ENCODE results near the gene DNAH2.

The DNAH2 gene

DNA sequence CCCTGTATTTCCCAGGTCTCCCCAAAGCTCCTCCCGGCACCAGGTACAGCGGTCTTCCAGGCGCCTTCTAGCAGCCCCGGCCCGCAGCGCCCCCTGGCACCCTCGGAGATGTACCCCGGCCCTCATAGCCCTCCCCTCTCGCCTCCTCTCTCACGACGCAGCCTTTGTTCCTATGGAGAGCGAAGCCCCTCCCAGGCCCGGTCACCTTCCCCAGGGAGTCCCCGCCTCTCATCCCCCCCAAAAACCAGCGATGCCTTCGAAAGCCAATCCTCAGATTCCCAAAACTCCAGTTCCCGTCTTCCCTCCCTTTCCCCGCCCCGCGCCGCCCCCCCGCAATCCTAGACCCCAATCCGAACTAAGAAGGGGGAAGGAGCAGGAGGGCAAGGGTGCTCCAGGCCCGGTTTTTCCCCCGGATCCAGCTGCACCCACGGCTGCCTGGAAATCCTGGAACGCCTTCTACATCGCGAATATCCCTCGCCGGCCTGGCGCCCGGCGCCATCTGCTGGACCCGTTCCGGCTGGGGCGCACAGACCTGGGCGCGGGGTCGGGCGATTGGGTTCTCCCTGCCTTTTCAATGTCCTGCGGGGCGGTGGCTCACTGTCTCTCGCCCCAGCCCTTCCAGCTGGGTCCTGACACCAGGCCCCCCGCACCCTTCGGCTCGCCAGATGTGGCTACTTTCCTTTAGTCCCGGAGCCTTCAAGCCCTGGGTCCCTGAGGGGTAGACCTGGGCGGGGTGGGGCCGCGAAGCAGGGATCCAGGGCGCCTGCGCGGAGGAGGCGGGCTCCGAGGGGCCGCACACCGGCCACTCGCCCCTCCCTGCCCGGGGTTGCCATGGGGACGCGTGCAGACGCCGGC, at the start of gene DNAH2:
Gene DNAH2, plus strand, starts transcription at position 844 of the 855 bp plus-strand sequence. CDS start 1,991 bp downstream, outside the sequence.
- no peak for DNase-seq (ENCODE audit: low read depth in 1 of 2, low spot score in 1 of 2)

- DNase-seq (ENCODE audit: low read depth in 1 of 2, low spot score in 1 of 2): no peak
These were observed 49.1 kb upstream of the DNAH2 start for GRCh38 chr17:7668482-7668881.

DNA sequence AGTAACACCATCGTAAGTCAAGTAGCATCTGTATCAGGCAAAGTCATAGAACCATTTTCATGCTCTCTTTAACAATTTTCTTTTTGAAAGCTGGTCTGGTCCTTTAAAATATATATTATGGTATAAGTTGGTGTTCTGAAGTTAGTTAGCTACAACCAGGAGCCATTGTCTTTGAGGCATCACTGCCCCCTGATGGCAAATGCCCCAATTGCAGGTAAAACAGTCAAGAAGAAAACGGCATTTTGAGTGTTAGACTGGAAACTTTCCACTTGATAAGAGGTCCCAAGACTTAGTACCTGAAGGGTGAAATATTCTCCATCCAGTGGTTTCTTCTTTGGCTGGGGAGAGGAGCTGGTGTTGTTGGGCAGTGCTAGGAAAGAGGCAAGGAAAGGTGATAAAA, 44.3 kb upstream of the DNAH2 start:
- DNase-seq (ENCODE audit: low read depth in 1 of 2, low spot score in 1 of 2): no peak

DNA sequence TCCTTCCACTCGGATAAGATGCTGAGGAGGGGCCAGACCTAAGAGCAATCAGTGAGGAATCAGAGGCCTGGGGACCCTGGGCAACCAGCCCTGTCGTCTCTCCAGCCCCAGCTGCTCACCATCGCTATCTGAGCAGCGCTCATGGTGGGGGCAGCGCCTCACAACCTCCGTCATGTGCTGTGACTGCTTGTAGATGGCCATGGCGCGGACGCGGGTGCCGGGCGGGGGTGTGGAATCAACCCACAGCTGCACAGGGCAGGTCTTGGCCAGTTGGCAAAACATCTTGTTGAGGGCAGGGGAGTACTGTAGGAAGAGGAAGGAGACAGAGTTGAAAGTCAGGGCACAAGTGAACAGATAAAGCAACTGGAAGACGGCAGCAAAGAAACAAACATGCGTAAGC, 42.6 kb upstream of the DNAH2 start:
- DNase-seq (ENCODE audit: low read depth in 1 of 2, low spot score in 1 of 2): no peak

DNA sequence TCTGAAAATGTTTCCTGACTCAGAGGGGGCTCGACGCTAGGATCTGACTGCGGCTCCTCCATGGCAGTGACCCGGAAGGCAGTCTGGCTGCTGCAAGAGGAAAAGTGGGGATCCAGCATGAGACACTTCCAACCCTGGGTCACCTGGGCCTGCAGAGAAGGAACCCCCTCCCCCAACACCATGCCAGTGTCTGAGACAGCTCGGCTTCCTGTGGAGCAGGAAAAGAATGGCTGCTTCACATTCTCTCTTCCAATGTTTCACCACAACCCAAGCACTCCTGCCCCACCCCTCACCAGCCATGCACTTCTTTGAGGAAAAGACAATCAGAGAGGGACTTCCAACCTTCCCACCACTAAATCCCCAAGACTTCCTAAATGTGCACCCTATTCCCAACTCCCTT, 41.0 kb upstream of the DNAH2 start:
- no peak for DNase-seq (ENCODE audit: low read depth in 1 of 2, low spot score in 1 of 2)

GRCh38 chr17:7677388-7678067, 40.0 kb upstream of the DNAH2 start:
- no peak for DNase-seq (ENCODE audit: low read depth in 1 of 2, low spot score in 1 of 2)

DNA sequence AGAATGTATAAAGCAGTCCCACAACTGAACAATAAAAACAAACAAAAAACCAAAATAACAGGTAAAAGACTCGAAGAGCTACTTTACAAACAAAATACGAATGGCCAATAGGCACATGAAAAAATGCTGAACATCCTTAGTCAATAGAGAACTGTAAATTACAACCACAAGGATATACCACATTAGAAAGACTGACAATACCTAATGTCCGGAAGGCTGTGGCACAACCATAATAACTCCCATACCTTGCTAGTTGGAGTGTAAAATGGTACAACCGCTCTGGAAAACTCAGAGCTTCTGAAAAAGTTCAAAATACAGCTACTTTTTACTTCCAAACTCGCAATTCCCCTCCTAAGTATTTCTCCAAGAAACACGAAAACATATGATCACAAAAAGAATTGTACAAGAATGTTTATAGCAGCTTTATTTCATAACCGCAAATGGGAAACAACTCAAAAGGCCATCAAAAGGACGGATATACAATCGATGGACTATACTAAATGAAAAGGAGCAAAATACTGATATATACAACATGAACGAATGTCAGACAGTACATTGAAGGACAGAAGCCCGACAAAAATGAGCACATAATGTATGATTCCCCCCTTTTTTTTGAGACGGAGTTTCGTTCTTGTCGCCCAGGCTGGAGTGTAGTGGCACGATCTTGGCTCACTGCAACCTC, 32.6 kb upstream of the DNAH2 start:
- DNase-seq (ENCODE audit: low read depth in 1 of 2, low spot score in 1 of 2): no peak

DNA sequence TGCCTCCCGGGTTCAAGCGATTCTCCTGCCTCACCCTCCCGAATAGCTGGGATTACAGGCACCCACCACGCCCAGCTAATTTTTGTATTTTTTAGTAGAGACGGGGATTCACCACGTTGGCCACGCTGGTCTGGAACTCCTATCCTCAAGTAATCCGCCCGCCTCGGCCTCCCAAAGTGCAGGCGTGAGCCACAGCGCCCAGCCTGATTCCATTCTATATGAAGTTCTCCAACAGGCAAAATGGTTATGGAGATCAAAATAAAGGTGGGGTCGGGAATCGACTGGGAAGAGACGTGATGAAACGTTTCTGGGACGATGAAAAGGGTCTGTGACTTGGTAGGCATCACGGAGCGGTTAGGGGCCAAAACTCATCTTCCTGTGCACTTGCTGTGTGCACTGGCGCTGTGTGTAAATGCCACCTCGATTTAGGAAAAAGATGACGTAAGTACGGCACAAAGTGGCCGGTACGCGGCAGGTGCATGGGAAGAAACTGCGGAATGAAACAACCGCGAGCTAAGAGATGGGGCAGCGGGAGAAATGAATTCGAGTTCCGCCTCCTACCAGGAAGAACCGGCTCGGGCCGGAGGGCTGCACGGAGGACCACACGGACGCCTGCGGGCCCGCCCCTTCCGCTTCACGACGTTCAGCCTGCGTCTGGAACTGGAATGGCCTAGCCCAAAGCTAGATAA, 31.9 kb upstream of the DNAH2 start:
- peak; percentile 81 to 84 for DNase-seq (ENCODE audit: low read depth in 1 of 2, low spot score in 1 of 2)

GRCh38 chr17:7686222-7687071, 31.1 kb upstream of the DNAH2 start:
- DNase-seq (ENCODE audit: low read depth in 1 of 2, low spot score in 1 of 2): peak; percentile 52 to 58

DNA sequence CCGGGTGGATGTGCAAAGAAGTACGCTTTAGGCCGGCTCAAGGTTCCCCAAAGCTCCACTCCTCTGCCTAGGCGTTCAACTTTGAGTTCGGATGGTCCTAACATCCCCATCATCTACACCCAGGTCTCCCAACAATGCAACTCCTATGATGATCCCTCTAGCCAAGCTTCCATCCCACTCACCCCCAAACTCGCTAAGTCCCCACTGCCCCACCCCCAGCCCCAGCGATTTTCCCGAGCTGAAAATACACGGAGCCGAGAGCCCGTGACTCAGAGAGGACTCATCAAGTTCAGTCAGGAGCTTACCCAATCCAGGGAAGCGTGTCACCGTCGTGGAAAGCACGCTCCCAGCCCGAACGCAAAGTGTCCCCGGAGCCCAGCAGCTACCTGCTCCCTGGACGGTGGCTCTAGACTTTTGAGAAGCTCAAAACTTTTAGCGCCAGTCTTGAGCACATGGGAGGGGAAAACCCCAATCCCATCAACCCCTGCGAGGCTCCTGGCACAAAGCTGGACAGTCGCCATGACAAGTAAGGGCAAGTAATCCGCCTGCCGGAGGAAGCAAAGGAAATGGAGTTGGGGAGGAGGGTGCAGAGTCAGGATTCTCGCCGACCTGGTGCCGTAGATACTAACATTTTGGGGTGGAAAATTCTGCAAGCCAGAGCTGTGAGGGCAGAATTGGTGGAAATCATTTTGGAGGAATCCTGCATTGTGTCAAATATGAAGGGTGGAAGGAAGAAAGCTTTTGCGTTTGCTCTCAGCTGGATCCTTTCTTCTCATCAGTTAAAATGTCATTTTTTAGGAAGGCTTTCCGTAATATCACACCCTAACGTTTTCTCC, 30.3 kb upstream of the DNAH2 start, which contains the start of gene TP53:
Gene TP53, minus strand, starts transcription at position 419 of the 836 bp plus-strand sequence. CDS start 10,896 bp downstream, outside the sequence.
- peak; percentile 69 to 80 for DNase-seq (ENCODE audit: low read depth in 1 of 2, low spot score in 1 of 2)

DNA sequence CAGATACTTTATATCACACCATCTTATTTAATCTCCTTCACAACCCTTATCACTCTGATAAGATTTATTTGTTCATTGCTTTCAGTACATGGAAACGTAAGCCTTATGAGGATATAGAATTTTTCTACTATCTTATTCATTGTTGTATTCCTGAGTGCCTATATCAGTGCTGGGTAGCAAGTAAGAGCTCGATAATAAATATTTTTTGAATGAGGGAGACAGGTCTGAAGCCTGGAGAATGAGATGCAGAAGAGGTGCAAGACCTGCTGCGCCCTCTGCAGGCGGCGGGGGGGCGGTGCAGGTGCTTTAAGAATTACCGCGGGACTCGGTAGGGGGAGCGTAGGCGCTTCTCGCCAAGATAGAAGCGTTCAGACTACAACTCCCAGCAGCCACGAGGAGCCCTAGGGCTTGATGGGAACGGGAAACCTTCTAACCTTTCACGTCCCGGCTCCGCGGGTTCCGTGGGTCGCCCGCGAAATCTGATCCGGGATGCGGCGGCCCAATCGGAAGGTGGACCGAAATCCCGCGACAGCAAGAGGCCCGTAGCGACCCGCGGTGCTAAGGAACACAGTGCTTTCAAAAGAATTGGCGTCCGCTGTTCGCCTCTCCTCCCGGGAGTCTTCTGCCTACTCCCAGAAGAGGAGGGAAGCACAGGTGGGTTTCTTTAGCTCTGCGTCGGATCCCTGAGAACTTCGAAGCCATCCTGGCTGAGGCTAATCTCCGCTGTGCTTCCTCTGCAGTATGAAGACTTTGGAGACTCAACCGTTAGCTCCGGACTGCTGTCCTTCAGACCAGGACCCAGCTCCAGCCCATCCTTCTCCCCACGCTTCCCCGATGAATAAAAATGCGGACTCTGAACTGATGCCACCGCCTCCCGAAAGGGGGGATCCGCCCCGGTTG, 29.4 kb upstream of the DNAH2 start, which contains the start of gene WRAP53:
Gene WRAP53, plus strand, starts transcription at position 570 of the 900 bp plus-strand sequence. Its CDS starts 172 bp downstream, at position 742.
- DNase-seq (ENCODE audit: low read depth in 1 of 2, low spot score in 1 of 2): peak; percentile 92 to 93

- DNase-seq (ENCODE audit: low read depth in 1 of 2, low spot score in 1 of 2): no peak
These were observed 28.7 kb upstream of the DNAH2 start for GRCh38 chr17:7688808-7689316.

GRCh38 chr17:7695586-7695985, 22.0 kb upstream of the DNAH2 start:
- DNase-seq (ENCODE audit: low read depth in 1 of 2, low spot score in 1 of 2): no peak

DNA sequence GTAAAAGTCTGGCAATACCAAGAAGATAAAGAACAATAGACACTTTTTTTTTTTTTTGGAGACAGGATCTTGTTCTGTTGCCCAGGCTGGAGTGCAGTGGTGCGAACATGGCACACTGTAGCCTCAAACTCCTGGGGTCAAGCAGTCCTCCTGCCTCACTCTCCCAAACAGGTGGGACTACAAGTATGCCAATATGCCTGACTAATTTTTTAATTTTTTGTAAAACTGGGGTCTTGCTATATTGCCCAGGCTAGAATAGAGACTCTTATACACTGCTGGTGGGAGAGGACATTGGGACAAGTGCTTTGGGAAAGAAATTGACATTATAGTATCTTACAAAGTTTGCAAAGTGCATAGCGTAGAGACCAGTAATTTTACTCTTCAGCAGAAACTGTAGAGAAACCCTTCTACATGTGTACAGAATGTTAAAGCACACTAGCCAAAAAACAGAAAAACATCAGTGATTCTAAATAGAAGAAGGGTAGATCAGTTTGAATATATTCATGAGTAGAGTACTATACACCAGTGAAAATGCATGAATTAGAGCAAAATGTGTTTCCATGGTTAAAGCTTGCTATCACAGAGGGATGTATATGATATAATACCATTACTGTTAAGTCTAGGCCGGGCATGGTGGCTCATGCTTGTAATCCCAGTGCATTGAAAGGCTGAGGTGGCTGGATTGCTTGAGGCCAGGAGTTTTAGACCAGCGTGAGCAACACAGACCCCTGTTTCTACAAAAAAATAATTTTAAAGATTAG, 19.5 kb upstream of the DNAH2 start:
- no peak for DNase-seq (ENCODE audit: low read depth in 1 of 2, low spot score in 1 of 2)

- no peak for DNase-seq (ENCODE audit: low read depth in 1 of 2, low spot score in 1 of 2)
These were observed 17.0 kb upstream of the DNAH2 start for GRCh38 chr17:7700510-7700909.

DNA sequence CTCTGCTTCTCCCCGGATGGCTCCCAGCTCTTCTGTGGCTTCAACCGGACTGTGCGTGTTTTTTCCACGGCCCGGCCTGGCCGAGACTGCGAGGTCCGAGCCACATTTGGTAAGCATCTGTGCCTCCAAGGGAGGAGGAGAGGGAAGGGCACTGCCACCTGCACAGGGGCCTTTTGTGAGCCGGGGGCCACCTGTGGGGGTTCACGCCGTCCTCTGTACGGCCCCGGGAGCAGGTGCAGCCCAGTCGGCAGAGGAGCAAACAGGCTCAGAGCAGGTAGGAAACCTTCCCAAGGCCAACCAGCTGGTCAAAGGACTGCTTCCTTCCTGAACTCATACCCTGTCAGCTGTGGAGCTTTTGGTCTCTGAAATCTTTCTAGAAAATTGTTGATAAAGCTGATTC, 15.9 kb upstream of the DNAH2 start:
- no peak for DNase-seq (ENCODE audit: low read depth in 1 of 2, low spot score in 1 of 2)

DNA sequence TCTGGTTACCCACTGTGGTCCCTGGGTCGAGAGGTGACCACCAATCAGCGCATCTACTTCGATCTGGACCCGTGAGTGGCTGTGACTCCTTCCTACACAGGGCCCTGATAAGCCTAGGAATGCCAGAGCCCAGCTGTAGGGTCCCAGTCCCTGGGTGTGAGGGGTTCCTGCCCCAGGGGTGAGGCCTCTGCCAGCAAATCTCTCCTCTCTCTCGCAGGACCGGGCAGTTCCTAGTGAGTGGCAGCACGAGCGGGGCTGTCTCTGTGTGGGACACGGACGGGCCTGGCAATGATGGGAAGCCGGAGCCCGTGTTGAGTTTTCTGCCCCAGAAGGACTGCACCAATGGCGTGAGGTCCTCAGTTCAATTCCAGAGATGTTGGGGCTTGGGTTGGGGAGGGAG, 14.8 kb upstream of the DNAH2 start:
- DNase-seq (ENCODE audit: low read depth in 1 of 2, low spot score in 1 of 2): no peak

All from activated T-helper 1 cell treated with anti-CD3 and anti-CD28 coated beads, Interleukin-2, amount 50 U/mL, for 16 hours (primary cell).